ENCODE measurements around the gene MAGED2.
"Not testable (repeated sequence)": the region's sequence is repeated elsewhere in the genome, so short reads cannot be mapped to it uniquely, and the experiment has no call there.

MAGED2 gene

DNA sequence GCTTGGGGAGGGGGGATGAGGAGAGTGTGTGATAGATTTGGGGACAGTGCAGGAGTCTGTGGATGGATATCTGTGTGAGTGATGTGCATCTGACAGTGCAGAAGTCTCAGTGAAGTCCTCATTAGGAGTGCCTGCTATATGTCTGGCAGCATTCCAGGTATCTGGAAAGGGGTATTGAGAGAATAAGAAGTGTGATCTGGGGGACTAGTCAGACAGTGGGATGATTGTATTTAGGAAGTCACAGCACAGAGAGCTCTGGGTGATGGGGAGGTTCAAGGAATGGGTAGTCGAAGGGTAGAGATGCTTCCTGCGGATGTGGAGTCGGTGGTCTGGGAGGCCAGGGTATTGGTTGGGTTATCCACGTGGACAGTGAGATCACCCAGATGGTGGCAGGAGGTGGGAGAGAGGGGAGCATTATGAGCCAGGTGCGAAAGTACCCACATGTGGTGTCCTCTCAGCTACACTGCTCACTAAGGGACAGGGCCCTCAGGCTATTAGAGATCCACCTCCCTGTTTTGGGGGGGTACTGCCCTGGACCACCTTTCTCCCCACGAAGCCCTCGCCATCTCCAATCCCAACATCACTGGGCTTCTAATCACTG lies 9.8 kb downstream of the MAGED2 start:
- DNase-seq (ENCODE audit: low read depth in 2 of 2), result no peak

GRCh38 chrX:54818221-54818620 lies 10.7 kb downstream of the MAGED2 start:
- no peak for DNase-seq (ENCODE audit: low read depth in 2 of 2)

GRCh38 chrX:54819201-54819600 lies 11.7 kb downstream of the MAGED2 start:
- no peak for DNase-seq (ENCODE audit: low read depth in 2 of 2)

GRCh38 chrX:54820737-54821136 lies 13.2 kb downstream of the MAGED2 start:
- no peak for DNase-seq (ENCODE audit: low read depth in 2 of 2)

DNA sequence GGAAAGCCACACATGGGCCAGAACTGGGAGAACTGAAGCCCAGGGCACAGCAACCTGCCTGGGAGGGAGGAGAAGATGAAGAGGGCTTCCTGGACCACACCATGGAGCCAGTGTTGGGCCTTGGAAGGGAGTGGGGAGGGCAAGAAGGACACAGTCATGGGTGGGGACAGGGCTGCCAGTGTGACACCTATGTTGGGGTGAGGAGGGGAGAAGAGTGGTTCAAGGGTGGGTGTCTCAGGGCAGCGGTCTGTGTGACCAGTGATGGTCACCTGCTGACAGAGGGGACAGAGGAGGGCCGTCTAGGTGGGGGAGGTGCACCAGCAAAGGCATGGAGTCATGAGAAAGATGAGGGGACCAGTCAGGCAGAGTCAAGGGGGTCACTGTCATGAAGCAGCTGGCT lies 13.8 kb downstream of the MAGED2 start:
- DNase-seq (ENCODE audit: low read depth in 2 of 2), result no peak

GRCh38 chrX:54824195-54824594 lies 16.6 kb downstream of the MAGED2 start:
- DNase-seq (ENCODE audit: low read depth in 2 of 2), result no peak

DNA sequence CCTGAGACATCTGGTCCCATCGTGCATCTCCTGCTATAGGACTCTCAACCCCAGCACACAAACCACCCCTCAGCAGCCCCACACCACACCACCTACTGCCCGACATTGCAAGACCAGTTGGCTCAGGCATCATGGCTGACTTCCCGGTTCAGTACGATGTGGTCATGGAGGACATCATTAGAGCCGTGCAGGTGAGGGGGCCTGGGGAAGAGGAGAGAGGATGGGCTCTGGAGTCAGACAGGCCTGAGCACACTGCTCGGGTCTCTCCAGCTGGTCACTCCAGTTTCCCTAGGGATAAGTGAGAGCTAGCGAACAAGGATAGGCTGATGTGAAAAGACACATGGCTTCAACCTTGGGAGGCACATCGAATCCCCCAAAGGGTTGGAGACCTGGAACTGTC lies 17.2 kb downstream of the MAGED2 start:
- no peak for DNase-seq (ENCODE audit: low read depth in 2 of 2)

GRCh38 chrX:54825716-54826438 lies 18.3 kb downstream of the MAGED2 start:
- DNase-seq (ENCODE audit: low read depth in 2 of 2), result no peak

DNA sequence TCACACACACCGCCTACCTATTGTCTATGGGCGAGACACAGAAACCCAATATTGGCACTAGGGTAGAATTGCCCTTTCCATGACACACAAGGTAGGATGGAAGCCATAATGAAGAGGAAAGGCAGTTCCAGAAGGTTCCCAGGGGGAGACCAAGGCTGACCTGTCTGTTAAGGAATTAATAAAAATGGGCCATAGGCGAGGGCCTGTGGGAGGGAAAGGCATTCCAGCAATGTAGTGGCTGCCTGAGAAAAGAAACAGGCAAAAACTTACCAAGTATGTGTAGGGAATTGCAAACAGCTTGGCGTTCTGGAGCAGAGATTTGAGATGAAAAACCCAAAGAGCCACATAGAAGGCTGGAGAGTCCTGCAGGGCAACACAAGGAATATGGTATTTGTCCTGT lies 19.1 kb downstream of the MAGED2 start:
- no peak for DNase-seq (ENCODE audit: low read depth in 2 of 2)

DNA sequence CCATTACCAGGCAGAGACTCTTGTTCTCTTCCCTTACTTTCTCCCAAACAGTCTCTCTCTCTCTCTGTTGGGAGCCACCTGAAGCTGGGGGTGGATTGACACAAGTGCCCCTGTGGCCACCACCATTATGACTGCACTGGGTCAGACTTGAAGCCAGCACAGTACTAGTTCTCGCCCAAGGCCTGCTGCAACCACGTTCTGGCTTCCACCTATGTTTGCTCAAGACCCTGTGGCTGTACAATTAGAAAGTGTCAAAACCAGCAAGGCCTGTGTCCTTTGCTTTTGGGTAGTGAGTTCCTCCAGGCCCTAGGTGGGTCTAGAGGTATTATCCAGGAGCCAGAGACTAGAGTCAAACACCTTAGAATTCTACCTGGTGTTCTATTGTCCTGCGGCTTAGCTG lies 31.0 kb downstream of the MAGED2 start:
- DNase-seq (ENCODE audit: low read depth in 2 of 2), result no peak

GRCh38 chrX:54841184-54841874 lies 33.8 kb downstream of the MAGED2 start:
- not testable (repeated sequence) for DNase-seq (ENCODE audit: low read depth in 2 of 2)

DNA sequence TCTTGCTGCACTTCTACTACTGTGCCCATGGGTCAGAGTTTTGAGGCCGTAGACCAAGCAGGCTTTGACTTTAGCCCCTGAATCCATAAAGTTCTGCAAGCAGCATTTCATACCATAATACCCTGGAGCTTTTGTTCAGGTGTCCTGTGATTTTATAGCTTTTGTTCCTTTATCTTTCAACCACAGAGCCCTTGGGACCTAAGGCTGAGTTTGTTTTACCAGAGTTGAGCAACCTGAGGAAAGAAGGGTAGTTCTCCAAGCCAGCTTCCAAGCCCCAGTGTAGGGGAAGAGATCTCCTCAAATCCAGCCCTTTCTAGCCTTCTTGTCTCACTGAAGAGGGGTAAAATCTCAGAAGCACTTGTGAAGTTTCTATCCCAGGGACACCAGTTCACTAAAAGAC lies 35.1 kb downstream of the MAGED2 start:
- DNase-seq (ENCODE audit: low read depth in 2 of 2), result no peak

DNA sequence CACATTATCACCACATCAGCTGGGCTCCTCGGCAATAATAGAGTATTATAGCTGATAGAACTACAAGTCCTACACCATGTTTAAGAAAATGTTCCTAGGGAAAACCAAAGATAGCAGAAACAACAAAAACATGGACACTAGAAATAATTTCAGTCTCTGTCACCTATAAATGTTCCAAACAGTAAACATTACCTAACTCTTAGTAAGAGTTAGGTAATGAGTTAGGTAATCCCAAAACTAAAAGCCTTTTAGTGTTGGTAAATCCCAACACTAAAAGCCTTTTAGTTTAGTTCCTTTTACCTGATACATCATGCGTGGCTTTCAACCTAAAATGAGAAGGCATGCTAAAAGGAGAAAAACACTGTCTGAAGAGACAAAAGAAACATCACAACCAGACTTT lies 35.5 kb downstream of the MAGED2 start:
- no peak for DNase-seq (ENCODE audit: low read depth in 2 of 2)

DNA sequence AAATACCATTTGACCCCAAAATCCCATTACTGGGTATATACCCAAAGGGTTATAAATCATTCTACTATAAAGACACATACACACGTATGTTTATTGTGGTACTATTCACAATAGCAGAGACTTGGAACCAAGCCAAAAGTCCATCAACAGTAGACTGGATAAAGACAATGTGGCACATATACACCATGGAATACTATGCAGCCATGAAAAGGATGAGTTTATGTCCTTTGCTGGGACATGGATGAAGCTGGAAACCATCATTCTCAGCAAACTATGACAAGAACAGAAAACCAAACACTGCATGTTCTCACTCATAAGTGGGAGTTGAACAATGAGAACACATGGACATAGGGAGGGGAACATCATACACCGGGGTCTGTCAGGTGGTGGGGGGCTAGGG lies 40.2 kb downstream of the MAGED2 start:
- DNase-seq (ENCODE audit: low read depth in 2 of 2), result not testable (repeated sequence)

GRCh38 chrX:54865208-54865607 lies 57.7 kb downstream of the MAGED2 start:
- no peak for DNase-seq (ENCODE audit: low read depth in 2 of 2)

Data from fibroblast of skin of left biceps (primary cell).